BLaER1 treated with 17β-estradiol and CSF1 and Interleukin-3, amounts not matched to agents 10 nM and 100 nM (cell line): ENCODE measurements around the gene CD248.

ENCODE experiments used
- H3K27ac ChIP-seq, 11 experiments: shearing (Covaris generic); formaldehyde crosslinking; 2 replicates each; pipeline ENCODE4 v1.8.1; 2022
- H3K27me3 ChIP-seq, 11 experiments: shearing (Covaris generic); formaldehyde crosslinking; 2 replicates each; pipeline ENCODE4 v1.8.1; 2022
- H3K36me3 ChIP-seq, 11 experiments: shearing (Covaris generic); formaldehyde crosslinking; 2 replicates each; pipeline ENCODE4 v1.8.1; 2022
- H3K4me1 ChIP-seq, 10 experiments: shearing (Covaris generic); formaldehyde crosslinking; 2 replicates each; pipeline ENCODE4 v1.8.1; 2022
- H3K4me2 ChIP-seq, 11 experiments: shearing (Covaris generic); formaldehyde crosslinking; 2 replicates each; pipeline ENCODE4 v1.8.1; 2022
- H3K4me3 ChIP-seq, 10 experiments: shearing (Covaris generic); formaldehyde crosslinking; 2 replicates each; pipeline ENCODE4 v1.8.1; 2022
- H3K9ac ChIP-seq, 11 experiments: shearing (Covaris generic); formaldehyde crosslinking; 2 replicates each; pipeline ENCODE4 v1.8.1; 2022
- H3K9me3 ChIP-seq, 11 experiments: shearing (Covaris generic); formaldehyde crosslinking; replicated peaks in 1 of 11; 2 replicates each; pipeline ENCODE4 v1.8.1; 2022
- H4K20me1 ChIP-seq, 11 experiments: shearing (Covaris generic); formaldehyde crosslinking; 2 replicates each; pipeline ENCODE4 v1.8.1; 2022
- Cebpa-rat ChIP-seq, 11 experiments: shearing (Covaris generic); IDR thresholded peaks; 2 replicates each; pipeline ENCODE4 v1.8.1; 2022

The CD248 gene

GRCh38 chr11:66344550-66345315, 27.9 kb upstream of the CD248 start, which contains the start of gene BRMS1:
Gene BRMS1, minus strand, starts transcription at chr11:66345104. Its CDS starts 2,870 bp downstream, at chr11:66342234.
- H3K27me3 ChIP-seq: no peaks in the 10 kb centered on the region
- H4K20me1 ChIP-seq: peaks cover 0 to 45% (median 17%) of the 10 kb centered on the region in 11 experiments; a peak in 14 of 22 replicates
- no peaks in the 10 kb centered on the region for H3K9me3 ChIP-seq
- peaks cover 27 to 41% (median 36%) of the 10 kb centered on the region in 11 experiments for H3K36me3 ChIP-seq
- TF ChIP-seq Cebpa-rat (IDR thresholded peaks at IDR 0.05): no peak
- H3K9ac ChIP-seq: peak within 1 kb of the TSS; percentile 86 to 94 (median 91)
- peak within 1 kb of the TSS; percentile 79 to 98 (median 92) for H3K4me3 ChIP-seq
- H3K4me1 ChIP-seq: peaks cover 43 to 53% (median 49%) of the 10 kb centered on the region in 10 experiments
- H3K27ac ChIP-seq: peak within 1 kb of the TSS; percentile 65 to 85 (median 80)
- H3K4me2 ChIP-seq: peak within 1 kb of the TSS; percentile 89 to 100 (median 100)

GRCh38 chr11:66343176-66343575, 26.3 kb upstream of the CD248 start:
- Histone ChIP-seq H3K9ac (peak overlapping the region; percentile 86 to 94 (median 91); a peak in 18 of 22 replicates), H3K9me3 (no peaks in the 10 kb centered on the region), H3K27ac (no peak overlapping the region), H3K4me1 (peaks cover 39 to 58% (median 51%) of the 10 kb centered on the region in 10 experiments), H3K4me3 (peak overlapping the region in 2 of 10 experiments; percentile 90 to 93; a peak in 1 of 20 replicates), H3K27me3 (no peaks in the 10 kb centered on the region), H3K4me2 (peak overlapping the region; percentile 89 to 100 (median 98)), H4K20me1 (peaks cover 0 to 58% (median 31%) of the 10 kb centered on the region in 11 experiments; a peak in 14 of 22 replicates), H3K36me3 (peaks cover 42 to 56% (median 52%) of the 10 kb centered on the region in 11 experiments)
- no peak for TF ChIP-seq Cebpa-rat (IDR thresholded peaks at IDR 0.05)

DNA sequence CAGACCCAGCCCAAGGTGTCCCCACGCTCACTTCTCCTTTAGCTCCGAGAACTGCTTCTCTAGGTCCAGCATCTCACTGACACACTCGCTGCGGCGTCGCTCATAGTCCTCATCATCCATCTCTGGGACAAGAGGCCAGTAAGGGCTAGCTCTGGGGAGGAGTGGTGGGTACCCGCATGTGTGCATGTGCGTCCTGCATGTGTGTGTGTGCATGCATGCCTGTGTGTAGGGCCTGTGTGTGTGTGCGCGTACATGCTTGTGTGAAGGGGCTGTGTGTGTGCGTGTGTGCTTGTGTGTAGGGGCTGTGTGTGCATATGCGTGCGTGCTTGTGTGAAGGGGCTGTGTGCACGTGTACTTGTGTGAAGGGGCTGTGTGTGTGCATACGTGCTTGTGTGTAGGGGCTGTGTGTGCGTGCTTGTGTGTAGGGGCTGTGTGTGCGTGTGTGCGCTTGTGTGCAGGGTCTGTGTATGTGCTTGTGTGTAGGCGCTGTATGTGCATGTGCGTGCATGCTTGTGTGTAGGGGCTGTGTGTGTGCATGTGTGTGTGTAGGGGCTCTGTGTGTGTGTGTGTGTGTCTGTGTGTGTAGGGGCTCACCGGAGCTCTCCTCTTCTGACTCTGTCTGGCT, 24.8 kb upstream of the CD248 start:
- Histone ChIP-seq H3K4me1 (peaks cover 48 to 65% (median 58%) of the 10 kb centered on the region in 10 experiments), H3K36me3 (peaks cover 48 to 69% (median 63%) of the 10 kb centered on the region in 11 experiments), H3K9ac (no peak overlapping the region), H3K27me3 (no peaks in the 10 kb centered on the region), H3K4me2 (no peak overlapping the region), H3K9me3 (no peaks in the 10 kb centered on the region), H4K20me1 (peaks cover 0 to 73% (median 44%) of the 10 kb centered on the region in 11 experiments; a peak in 19 of 22 replicates), H3K4me3 (no peak overlapping the region), H3K27ac (no peak overlapping the region)
- TF ChIP-seq Cebpa-rat (IDR thresholded peaks at IDR 0.05): no peak

GRCh38 chr11:66340596-66341501, 24.0 kb upstream of the CD248 start:
- H3K9ac ChIP-seq: peak overlapping the region in 1 of 11 experiments; percentile 14; a peak in 1 of 22 replicates
- no peak for TF ChIP-seq Cebpa-rat (IDR thresholded peaks at IDR 0.05)
- no peaks in the 10 kb centered on the region for H3K27me3 ChIP-seq
- no peak overlapping the region for H3K27ac ChIP-seq
- H3K4me2 ChIP-seq: no peak overlapping the region
- H3K4me3 ChIP-seq: no peak overlapping the region
- peaks cover 48 to 69% (median 63%) of the 10 kb centered on the region in 11 experiments for H3K36me3 ChIP-seq
- H3K9me3 ChIP-seq: no peaks in the 10 kb centered on the region
- peaks cover 46 to 65% (median 57%) of the 10 kb centered on the region in 10 experiments for H3K4me1 ChIP-seq
- peaks cover 0 to 81% (median 44%) of the 10 kb centered on the region in 11 experiments; a peak in 19 of 22 replicates for H4K20me1 ChIP-seq

GRCh38 chr11:66339686-66340483, 23.0 kb upstream of the CD248 start:
- Histone ChIP-seq H3K27me3 (peaks cover 0 to 1% (median 0%) of the 10 kb centered on the region in 11 experiments; a peak in 3 of 22 replicates), H3K9me3 (no peaks in the 10 kb centered on the region), H3K4me2 (no peak overlapping the region), H3K27ac (no peak overlapping the region), H3K9ac (peak overlapping the region in 2 of 11 experiments; percentile 14 to 27; a peak in 3 of 22 replicates), H3K4me3 (no peak overlapping the region), H4K20me1 (peaks cover 0 to 84% (median 44%) of the 10 kb centered on the region in 11 experiments; a peak in 19 of 22 replicates), H3K36me3 (peaks cover 48 to 69% (median 63%) of the 10 kb centered on the region in 11 experiments), H3K4me1 (peaks cover 48 to 67% (median 59%) of the 10 kb centered on the region in 10 experiments)
- no peak for TF ChIP-seq Cebpa-rat (IDR thresholded peaks at IDR 0.05)

DNA sequence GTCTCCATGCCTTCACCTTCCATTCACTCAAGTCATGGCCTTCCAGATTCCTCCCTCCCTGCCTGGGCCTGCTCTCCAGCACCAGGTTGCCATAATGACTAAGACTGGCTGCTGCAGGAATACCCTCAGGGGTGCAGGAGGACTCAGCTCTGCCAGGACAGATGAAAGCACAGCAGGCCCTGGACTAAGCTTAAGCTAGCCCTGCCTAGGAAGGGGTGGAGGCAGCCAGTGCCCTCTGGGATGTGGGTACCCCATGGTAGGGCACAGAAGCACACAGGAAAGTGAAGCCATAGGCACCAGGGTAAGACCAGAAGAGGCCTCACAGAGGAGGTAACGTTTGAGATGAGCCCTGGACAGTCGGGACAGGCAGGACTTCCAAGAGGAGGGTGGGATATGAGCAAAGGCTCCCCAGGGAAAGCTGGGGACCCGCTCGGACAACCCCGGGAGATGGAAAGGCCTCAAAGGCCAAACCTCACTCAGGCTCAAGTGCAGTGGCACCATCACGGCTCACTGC, 22.4 kb upstream of the CD248 start:
- Histone ChIP-seq H3K9me3 (no peaks in the 10 kb centered on the region), H3K27me3 (peaks cover 0 to 8% (median 0%) of the 10 kb centered on the region in 11 experiments; a peak in 3 of 22 replicates), H3K4me1 (peaks cover 54 to 72% (median 64%) of the 10 kb centered on the region in 10 experiments), H3K4me3 (no peak overlapping the region), H3K27ac (peak overlapping the region in 2 of 11 experiments; percentile 25 to 83; a peak in 1 of 22 replicates), H3K9ac (peak overlapping the region in 7 of 11 experiments; percentile 19 to 78 (median 67); a peak in 5 of 22 replicates), H3K4me2 (peak overlapping the region in 8 of 11 experiments; percentile 94 to 99 (median 98); a peak in 14 of 22 replicates), H4K20me1 (peaks cover 0 to 87% (median 48%) of the 10 kb centered on the region in 11 experiments; a peak in 20 of 22 replicates), H3K36me3 (peaks cover 48 to 69% (median 63%) of the 10 kb centered on the region in 11 experiments)
- no peak for TF ChIP-seq Cebpa-rat (IDR thresholded peaks at IDR 0.05)
